ENCODE data around the gene VMAC. TPM values are rescaled to one million over a fixed set of nuclear protein-coding genes. Genes with fewer than 3 reads are reported as not detected.

Gene VMAC
- total and polyA plus RNA-seq, 2 of the 13 experiments (the other 11 are each of a cell fraction or from before 2014, with no cell fraction given): 2.4 TPM

DNA sequence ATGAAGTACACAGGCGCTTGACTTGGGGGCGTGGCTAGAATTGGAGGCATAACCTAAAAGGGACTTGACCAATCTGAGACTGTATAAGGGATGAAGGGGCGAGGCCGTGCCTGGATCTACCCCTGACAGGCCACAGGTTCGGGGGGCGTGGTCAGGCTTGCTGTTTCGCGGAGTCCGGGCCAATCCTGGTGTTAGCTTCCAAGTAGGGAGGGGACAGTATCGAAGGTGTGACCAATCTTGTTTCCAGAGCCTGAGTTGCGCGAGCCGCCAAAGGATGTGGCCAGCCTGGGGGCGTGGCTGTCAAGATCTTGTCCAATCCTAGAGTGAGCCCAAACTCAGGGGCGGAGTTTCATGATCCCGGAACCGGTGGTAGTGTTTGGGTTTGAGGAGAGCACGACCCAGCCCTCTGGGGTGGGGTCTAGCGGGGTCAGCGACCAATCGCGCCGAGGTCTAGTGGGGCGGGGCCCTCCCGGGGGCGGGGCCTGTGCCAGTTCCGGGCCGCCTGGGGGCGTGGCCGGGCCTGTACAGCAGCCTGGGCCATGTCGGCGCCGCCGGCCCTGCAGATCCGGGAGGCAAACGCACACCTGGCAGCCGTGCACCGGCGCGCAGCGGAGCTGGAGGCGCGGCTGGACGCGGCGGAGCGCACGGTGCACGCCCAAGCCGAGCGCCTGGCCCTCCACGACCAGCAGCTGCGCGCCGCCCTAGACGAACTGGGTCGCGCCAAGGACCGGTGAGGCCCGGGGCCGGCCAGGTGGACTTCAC lies at the start of gene VMAC (continued):
- no peak for TF ChIP-seq PAXIP1 (CRISPR knock-in tag; conservative IDR thresholded peaks at IDR 0.05)
- TF ChIP-seq FOXK1 (CRISPR knock-in tag; IDR thresholded peaks at IDR 0.05; ENCODE audit: borderline replicate concordance, low read depth): no peak
- TF ChIP-seq NFE2L2 (IDR thresholded peaks at IDR 0.05; ENCODE audit: low read length): no peak
- TF ChIP-seq PITX1 (CRISPR knock-in tag; IDR thresholded peaks at IDR 0.05): no peak
- no peak for TF ChIP-seq HMGA1 (CRISPR knock-in tag; conservative IDR thresholded peaks at IDR 0.05)
- no peak for TF ChIP-seq HMG20A (CRISPR knock-in tag; IDR thresholded peaks at IDR 0.05; ENCODE audit: borderline replicate concordance)
- TF ChIP-seq ZNF292 (CRISPR knock-in tag; IDR thresholded peaks at IDR 0.05; ENCODE audit: borderline replicate concordance, low read depth): no peak
- TF ChIP-seq ZNF251 (CRISPR knock-in tag; IDR thresholded peaks at IDR 0.05): no peak
- no peak for TF ChIP-seq ZBTB49 (CRISPR knock-in tag; IDR thresholded peaks at IDR 0.05; ENCODE audit: borderline replicate concordance)
- no peak for TF ChIP-seq GATAD2A (CRISPR knock-in tag; IDR thresholded peaks at IDR 0.05)
- no peak for TF ChIP-seq RBM39 (IDR thresholded peaks at IDR 0.05; ENCODE audit: low read depth, low read length, poor library complexity, severe bottlenecking)
- TF ChIP-seq TEAD3 (CRISPR knock-in tag; optimal IDR thresholded peaks at IDR 0.05; ENCODE audit: borderline replicate concordance): no peak
- TF ChIP-seq MLLT10 (CRISPR knock-in tag; IDR thresholded peaks at IDR 0.05): no peak
- TF ChIP-seq FOSL2 (CRISPR knock-in tag; IDR thresholded peaks at IDR 0.05): no peak
- TF ChIP-seq, protein P1, sequence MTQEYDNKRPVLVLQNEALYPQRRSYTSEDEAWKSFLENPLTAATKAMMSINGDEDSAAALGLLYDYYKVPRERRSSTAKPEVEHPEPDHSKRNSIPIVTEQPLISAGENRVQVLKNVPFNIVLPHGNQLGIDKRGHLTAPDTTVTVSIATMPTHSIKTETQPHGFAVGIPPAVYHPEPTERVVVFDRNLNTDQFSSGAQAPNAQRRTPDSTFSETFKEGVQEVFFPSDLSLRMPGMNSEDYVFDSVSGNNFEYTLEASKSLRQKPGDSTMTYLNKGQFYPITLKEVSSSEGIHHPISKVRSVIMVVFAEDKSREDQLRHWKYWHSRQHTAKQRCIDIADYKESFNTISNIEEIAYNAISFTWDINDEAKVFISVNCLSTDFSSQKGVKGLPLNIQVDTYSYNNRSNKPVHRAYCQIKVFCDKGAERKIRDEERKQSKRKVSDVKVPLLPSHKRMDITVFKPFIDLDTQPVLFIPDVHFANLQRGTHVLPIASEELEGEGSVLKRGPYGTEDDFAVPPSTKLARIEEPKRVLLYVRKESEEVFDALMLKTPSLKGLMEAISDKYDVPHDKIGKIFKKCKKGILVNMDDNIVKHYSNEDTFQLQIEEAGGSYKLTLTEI (CRISPR knock-in tag; conservative IDR thresholded peaks at IDR 0.05): no peak
- TF ChIP-seq FOXJ3 (CRISPR knock-in tag; IDR thresholded peaks at IDR 0.05; ENCODE audit: borderline replicate concordance): no peak
- peak; percentile 60 for TF ChIP-seq MED1 (CRISPR knock-in tag; IDR thresholded peaks at IDR 0.05)
- no peak for TF ChIP-seq ZNF510 (CRISPR knock-in tag; IDR thresholded peaks at IDR 0.05; ENCODE audit: low read depth)
- no peak for TF ChIP-seq CEBPB (IDR thresholded peaks at IDR 0.05; ENCODE audit: borderline replicate concordance, low read depth, low read length)
- TF ChIP-seq POGZ (CRISPR knock-in tag; IDR thresholded peaks at IDR 0.05): no peak
